Limb (tissue), 2 donors: ENCODE measurements around the gene AFAP1.

Experiments
- DNase-seq, 2 donors: peaks; one replicate each; pipeline ENCODE4 v3.0.0-alpha.2; 2016; ENCODE audit errors: extremely low spot score in 2 of 2

The AFAP1 gene

GRCh38 chr4:7787067-7787466, 152.6 kb downstream of the AFAP1 start:
- no peak for DNase-seq

GRCh38 chr4:7786517-7786916, 153.1 kb downstream of the AFAP1 start:
- no peak for DNase-seq

DNA sequence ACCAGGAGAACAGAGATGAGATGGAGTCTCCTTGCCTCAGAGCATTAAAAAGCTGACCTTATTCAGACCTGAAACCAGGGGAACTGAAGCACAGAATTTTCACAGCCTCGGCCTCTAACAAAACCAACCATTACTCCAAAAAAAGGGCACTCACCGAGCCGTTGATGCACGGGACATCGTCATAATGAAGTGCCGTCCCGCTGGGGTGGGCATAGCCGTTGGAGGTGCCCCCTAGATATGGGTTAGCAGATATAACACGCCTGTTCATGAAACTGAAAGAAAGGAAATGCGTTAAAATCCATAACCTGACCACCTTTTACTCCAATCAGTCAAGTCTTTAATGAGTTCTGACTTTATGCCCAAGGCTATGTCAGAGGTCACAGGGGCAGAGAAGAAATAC, 153.6 kb downstream of the AFAP1 start:
- no peak for DNase-seq

GRCh38 chr4:7785017-7785416, 154.6 kb downstream of the AFAP1 start:
- peak in 1 of 2 donors; percentile 14 for DNase-seq

GRCh38 chr4:7784131-7784870, 155.4 kb downstream of the AFAP1 start:
- DNase-seq: no peak

- DNase-seq: no peak
Measured at GRCh38 chr4:7783541-7783940, 156.1 kb downstream of the AFAP1 start.

DNA sequence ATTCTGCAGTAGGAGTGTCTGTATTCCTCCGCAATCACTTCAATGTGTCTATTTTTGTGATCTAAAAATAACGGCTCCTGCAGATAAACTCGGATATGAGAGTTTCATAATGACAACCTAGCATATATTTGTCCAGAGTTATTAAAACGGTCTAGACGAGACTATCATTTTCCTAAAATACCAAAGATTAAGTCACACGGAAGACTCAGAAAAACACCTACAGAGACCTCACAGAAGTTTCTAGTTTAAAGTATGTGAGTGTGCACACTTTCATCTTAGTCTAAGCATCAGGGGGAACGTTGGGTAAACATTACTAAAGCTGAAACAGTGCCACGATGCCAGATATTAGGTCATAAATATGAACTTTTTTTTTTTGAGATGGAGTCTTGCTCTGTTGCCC, 156.9 kb downstream of the AFAP1 start:
- DNase-seq: no peak

- no peak for DNase-seq
Measured at GRCh38 chr4:7781993-7782392, 157.7 kb downstream of the AFAP1 start.

DNA sequence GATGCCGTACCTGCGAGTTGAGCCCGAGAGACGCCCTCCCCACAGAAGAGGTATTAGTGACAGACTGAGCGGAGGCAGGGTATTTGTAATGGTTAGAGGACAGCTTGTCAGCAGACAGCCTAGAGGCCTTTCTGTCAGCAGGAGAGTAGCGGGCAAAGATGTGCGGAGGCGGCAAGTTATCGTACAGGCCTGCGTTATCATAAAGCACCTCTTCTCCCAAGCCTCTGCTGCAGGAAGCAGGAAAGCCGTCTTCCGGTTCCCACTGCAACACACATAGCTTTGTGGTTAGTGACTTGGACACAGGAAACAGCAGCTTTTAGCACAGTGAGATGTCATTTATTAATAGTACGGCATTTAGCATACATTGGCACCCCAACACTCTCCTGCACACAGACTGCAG, 158.3 kb downstream of the AFAP1 start:
- no peak for DNase-seq

DNA sequence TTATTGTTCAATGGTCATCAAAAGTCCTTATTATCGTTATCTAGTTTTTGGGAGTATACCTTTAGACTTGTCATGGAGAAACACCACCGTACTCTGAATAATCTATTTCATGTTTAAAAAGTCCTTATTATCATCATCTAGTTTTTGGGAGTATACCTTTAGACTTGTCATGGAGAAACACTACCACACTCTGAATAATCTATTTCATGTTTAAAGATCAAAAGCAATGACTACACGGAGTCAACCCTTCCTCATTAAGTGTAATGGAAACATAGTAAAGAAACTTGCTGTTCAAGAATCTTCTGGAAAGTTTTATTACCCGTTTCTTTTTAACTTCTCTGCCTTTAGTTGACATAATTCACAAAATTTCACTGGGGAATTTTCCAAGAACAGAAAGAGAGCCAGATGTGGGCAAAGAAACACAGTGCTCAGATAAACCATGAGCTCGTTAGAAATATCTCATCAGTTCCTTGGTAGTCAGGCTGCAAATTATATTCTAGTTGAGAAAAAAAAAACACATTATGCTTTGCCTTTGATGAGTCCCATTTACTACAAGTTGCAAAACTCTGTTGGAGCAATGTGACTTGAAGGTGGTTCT, 158.8 kb downstream of the AFAP1 start:
- DNase-seq: no peak

DNA sequence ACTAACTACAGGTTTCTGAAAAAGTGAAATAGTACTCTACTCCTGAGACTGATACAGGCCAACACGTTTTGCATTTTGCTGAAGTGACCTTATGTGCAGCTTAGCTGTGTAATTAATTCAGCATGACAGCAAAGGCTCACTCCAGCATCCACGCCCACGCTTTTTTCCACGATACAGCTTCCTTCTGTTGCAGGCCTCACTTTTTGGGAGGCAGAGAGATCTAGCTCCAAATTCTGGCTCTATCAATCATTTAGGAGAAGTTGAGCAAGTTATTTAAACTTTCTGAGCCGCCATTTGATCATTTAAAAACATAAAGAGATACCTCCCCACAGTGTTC, 160.3 kb downstream of the AFAP1 start:
- DNase-seq: peak in 1 of 2 donors; percentile 54

- DNase-seq: no peak
Measured at GRCh38 chr4:7778510-7779431, 160.9 kb downstream of the AFAP1 start.

GRCh38 chr4:7777871-7778509, 161.7 kb downstream of the AFAP1 start:
- no peak for DNase-seq

GRCh38 chr4:7777017-7777710, 162.5 kb downstream of the AFAP1 start:
- no peak for DNase-seq

- no peak for DNase-seq
Measured at GRCh38 chr4:7775396-7775795, 164.3 kb downstream of the AFAP1 start.

- no peak for DNase-seq
Measured at GRCh38 chr4:7774301-7775294, 165.1 kb downstream of the AFAP1 start.

GRCh38 chr4:7773401-7774180, 166.1 kb downstream of the AFAP1 start:
- peak in 1 of 2 donors; percentile 18 for DNase-seq

DNA sequence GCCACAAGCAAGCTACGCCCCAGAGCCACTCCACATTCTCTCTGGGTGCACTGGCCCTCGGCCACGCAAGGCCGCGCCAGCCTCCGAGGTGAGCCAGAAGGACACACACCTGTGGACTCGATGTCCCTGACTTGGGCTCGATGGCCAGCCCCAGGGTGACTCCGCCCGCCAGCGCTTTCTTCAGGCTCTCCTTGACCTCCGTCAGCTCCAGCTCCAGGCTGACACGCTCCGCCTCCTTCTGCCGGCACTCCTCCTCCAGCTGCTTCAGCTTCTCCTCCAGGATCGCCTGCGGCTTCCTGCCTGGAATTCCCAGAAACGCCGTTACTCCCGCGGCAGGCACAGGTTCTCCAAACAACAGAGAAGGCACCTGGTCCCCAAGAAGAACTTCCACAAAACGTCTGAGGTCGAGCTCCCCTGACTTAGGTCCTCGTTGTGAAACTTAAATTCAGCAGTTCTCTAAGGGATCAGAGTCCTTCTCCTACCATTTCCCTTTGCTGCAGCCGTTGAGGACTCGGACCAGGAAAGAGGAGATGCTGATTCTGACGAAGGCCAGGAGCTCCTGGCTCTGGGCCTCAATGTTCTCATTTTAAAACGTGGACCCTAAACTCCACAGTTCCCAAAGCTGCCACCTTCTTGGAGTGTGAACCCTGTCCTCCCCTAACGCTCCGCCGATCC, 166.8 kb downstream of the AFAP1 start:
- peak; percentile 34 to 51 for DNase-seq
